ENCODE measurements around the gene YWHAB.

GRCh38 chr20:44921447-44921846 lies 35.9 kb downstream of the YWHAB start:
- TF ChIP-seq CTCF (conservative IDR thresholded peaks at IDR 0.05; ENCODE audit: low read depth, low read length) (no peak), EZH2 (IDR thresholded peaks at IDR 0.05; ENCODE audit: borderline replicate concordance, low read depth, low read length, poor library complexity, severe bottlenecking) (no peak)
